H1 (cell line): ENCODE measurements around the gene PLA2G15. TPM values are rescaled to one million over a fixed set of nuclear protein-coding genes. Genes with fewer than 3 reads are reported as not detected.

Experiments
- FOSL1 ChIP-seq: IDR thresholded peaks from 2 replicates; pipeline ENCODE4 v1.6.1; 2011; ENCODE audit warnings: mild to moderate bottlenecking, low read depth, low read length, moderate library complexity; ENCODE audit not compliant: insufficient read depth
- GTF2F1 ChIP-seq: IDR thresholded peaks from 2 replicates; pipeline ENCODE4 v1.6.1; 2012; ENCODE audit warnings: low read depth, low read length, improper control_type of control experiment, borderline replicate concordance
- HDAC2 ChIP-seq, 2 experiments: fragments of 300-600 bp in 1 of 2; sonication (generic) in 1 of 2; IDR thresholded peaks; 2 replicates each; pipeline ENCODE4 v1.6.1; 2011 to 2012; ENCODE audit warnings: low read depth in 2 of 2, low read length in 2 of 2, mild to moderate bottlenecking in 2 of 2, moderate library complexity in 2 of 2, borderline replicate concordance in 1 of 2, inconsistent platforms in 1 of 2
- NRF1 ChIP-seq: IDR thresholded peaks from 2 replicates; pipeline ENCODE4 v1.6.1; 2011; ENCODE audit warnings: mild to moderate bottlenecking, low read depth, low read length, improper control_type of control experiment
- POU5F1 ChIP-seq: IDR thresholded peaks from 2 replicates; pipeline ENCODE4 v1.6.1; 2011; ENCODE audit warnings: low read depth, mild to moderate bottlenecking, low read length, moderate library complexity
- RAD21 ChIP-seq, 2 experiments: IDR thresholded peaks in 1 of 2; conservative IDR thresholded peaks in 1 of 2; 2 replicates each; pipeline ENCODE4 v1.6.1; 2011; ENCODE audit warnings: low read depth in 2 of 2, low read length in 2 of 2, improper control_type of control experiment in 1 of 2, inconsistent platforms in 1 of 2, mild to moderate bottlenecking in 1 of 2, moderate library complexity in 1 of 2
- SIN3A ChIP-seq, 2 experiments: IDR thresholded peaks in 1 of 2; conservative IDR thresholded peaks in 1 of 2; 2 replicates each; pipeline ENCODE4 v1.6.1; 2011 to 2012; ENCODE audit warnings: low read length in 2 of 2, improper control_type of control experiment in 1 of 2, low read depth in 1 of 2, mild to moderate bottlenecking in 1 of 2
- SIX5 ChIP-seq: IDR thresholded peaks from 2 replicates; pipeline ENCODE4 v1.6.1; 2011; ENCODE audit warnings: mild to moderate bottlenecking, low read depth, low read length
- SP1 ChIP-seq: IDR thresholded peaks from 2 replicates; pipeline ENCODE4 v1.6.1; 2011; ENCODE audit warnings: low read depth, low read length
- TAF1 ChIP-seq: IDR thresholded peaks from 2 replicates; pipeline ENCODE4 v1.6.1; 2011; ENCODE audit warnings: mild to moderate bottlenecking, low read depth, low read length
- polyA plus RNA-seq, 7 experiments: library from polyadenylated mRNA; depleted of rRNA in 3 of 7; stranded (reverse) in 5 of 7; unstranded in 2 of 7; fragments of >200 nt in 5 of 7; fragments of 200-250 nt in 2 of 7; gene quantifications; 1 replicate in 5 of 7; 2 replicates in 1 of 7; 4 replicates in 1 of 7; pipeline versions ENCODE4 v1.2.1 to v1.2.3, GENCODE V29; 2011 to 2013; ENCODE audit warnings: missing spikeins in 2 of 7, mixed read lengths in 2 of 7
- total RNA-seq: library from RNA; stranded (reverse); fragmentation: NEBNext Ultra II Directional; extraction: Animal tissue kit (Norgen Biotek cat#: 25700); gene quantifications from 2 replicates; pipeline ENCODE4 v1.2.1, GENCODE V29; 2021

The PLA2G15 gene
- total and polyA plus RNA-seq, 2 of the 8 experiments (the other 6 are each of a cell fraction or from before 2014, with no cell fraction given), result 11.2 to 12.0 TPM

- no peak for TF ChIP-seq TAF1
- no peak for TF ChIP-seq NRF1
- no peak for TF ChIP-seq HDAC2 (IDR thresholded peaks at IDR 0.05; ENCODE audit: borderline replicate concordance in 1 of 2, low read depth in 2 of 2, low read length in 2 of 2)
- TF ChIP-seq FOSL1, result no peak
- no peak for TF ChIP-seq SIN3A (conservative IDR thresholded peaks at IDR 0.05 in 1 of 2, IDR thresholded peaks at IDR 0.05 in 1 of 2; ENCODE audit: low read depth in 1 of 2, low read length in 2 of 2)
- TF ChIP-seq SP1, result no peak
- no peak for TF ChIP-seq GTF2F1
- TF ChIP-seq POU5F1, result no peak
- no peak for TF ChIP-seq RAD21 (IDR thresholded peaks at IDR 0.05 in 1 of 2, conservative IDR thresholded peaks at IDR 0.05 in 1 of 2; ENCODE audit: low read depth in 2 of 2, low read length in 2 of 2)
- no peak for TF ChIP-seq SIX5
Observed at GRCh38 chr16:68227183-68227793, 17.9 kb upstream of the PLA2G15 start (continued).
